ENCODE measurements around the gene CENPF.

The CENPF gene

DNA sequence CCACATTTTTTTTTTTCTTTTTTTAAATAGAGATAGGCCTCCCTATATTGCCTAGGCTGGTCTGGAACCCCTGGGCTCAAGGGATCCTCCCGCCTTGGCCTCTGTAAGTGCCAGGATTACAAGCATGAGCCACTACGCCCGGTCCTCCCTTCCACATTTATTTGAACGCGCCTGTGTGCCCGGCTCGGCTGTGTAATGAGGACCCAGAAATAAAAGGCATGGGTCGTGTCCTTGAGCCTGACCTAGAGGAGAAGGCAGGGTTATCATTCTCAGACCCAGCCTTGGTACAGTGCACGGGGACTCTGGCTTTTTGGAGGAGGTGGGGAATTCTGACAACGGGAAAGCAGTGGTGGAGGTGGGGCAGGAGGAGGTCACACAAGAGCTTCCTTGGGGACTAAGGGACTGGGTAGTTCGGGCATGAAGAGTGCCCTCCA lies 841 bp downstream of the CENPF start:
- no peak for TF ChIP-seq EGR1 (IDR thresholded peaks at IDR 0.05)
- TF ChIP-seq, protein P1, sequence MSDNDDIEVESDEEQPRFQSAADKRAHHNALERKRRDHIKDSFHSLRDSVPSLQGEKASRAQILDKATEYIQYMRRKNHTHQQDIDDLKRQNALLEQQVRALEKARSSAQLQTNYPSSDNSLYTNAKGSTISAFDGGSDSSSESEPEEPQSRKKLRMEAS (IDR thresholded peaks at IDR 0.05): no peak
- TF ChIP-seq, protein P2, sequence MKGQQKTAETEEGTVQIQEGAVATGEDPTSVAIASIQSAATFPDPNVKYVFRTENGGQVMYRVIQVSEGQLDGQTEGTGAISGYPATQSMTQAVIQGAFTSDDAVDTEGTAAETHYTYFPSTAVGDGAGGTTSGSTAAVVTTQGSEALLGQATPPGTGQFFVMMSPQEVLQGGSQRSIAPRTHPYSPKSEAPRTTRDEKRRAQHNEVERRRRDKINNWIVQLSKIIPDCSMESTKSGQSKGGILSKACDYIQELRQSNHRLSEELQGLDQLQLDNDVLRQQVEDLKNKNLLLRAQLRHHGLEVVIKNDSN (IDR thresholded peaks at IDR 0.05): no peak
- TF ChIP-seq TAF1 (IDR thresholded peaks at IDR 0.05; ENCODE audit: low read depth): no peak

DNA sequence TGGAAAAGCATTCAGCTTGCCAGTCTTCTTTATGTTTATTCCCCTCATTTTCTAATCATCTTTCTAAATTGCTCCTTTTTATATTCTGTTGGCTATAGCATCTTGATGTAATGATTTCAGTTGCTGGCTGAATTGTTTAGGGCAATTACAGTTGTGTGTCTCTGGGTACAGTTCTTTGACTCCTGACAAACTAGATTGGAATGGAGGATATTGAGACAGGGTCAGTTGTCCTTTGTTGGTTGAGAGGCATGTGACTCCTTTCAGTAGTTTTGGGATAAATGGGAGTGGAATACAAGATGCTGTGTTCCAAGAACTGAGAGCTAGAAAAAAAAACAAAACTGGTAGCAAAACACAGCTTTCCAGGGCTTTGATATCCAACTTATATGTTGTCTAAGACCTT lies 1.5 kb downstream of the CENPF start:
- TF ChIP-seq, protein P2 (IDR thresholded peaks at IDR 0.05): no peak
- TF ChIP-seq ZBTB7A (IDR thresholded peaks at IDR 0.05; ENCODE audit: low read depth) (no peak), TAF1 (IDR thresholded peaks at IDR 0.05; ENCODE audit: low read depth) (no peak), FOXM1 (IDR thresholded peaks at IDR 0.05; ENCODE audit: borderline replicate concordance, low read depth) (no peak), EP300 (IDR thresholded peaks at IDR 0.05; ENCODE audit: borderline replicate concordance) (no peak)

DNA sequence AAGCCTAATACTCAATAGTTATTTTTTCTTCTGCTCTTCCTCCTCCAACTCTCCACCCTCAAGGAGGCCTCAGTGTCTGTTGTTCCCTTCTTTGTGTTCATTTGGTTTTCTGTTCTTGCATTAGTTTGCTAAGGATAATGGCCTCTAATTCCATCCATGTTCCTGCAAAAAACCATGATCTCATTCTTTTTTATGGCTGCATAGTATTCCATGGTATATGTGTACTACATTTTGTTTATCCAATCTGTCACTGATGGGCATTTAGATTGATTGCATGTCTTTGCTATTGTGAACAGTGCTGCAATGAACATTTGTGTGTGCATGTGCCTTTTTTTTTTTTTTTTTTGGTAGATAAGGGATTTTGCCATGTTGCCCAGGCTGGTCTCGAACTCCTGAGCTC lies 6.7 kb downstream of the CENPF start:
- TF ChIP-seq FOXM1 (IDR thresholded peaks at IDR 0.05; ENCODE audit: borderline replicate concordance, low read depth): no peak
- no peak for TF ChIP-seq ZBTB7A (IDR thresholded peaks at IDR 0.05; ENCODE audit: low read depth)
- no peak for TF ChIP-seq CEBPB (IDR thresholded peaks at IDR 0.05)
- TF ChIP-seq YY1 (IDR thresholded peaks at IDR 0.05; ENCODE audit: low read depth): no peak
- no peak for TF ChIP-seq EGR1 (IDR thresholded peaks at IDR 0.05)
- TF ChIP-seq, protein P2 (IDR thresholded peaks at IDR 0.05): no peak
- no peak for TF ChIP-seq RAD21 (IDR thresholded peaks at IDR 0.05; ENCODE audit: low read depth)
- no peak for TF ChIP-seq CREB1 (IDR thresholded peaks at IDR 0.05; ENCODE audit: low read depth)
- TF ChIP-seq EP300 (IDR thresholded peaks at IDR 0.05; ENCODE audit: borderline replicate concordance): no peak
- TF ChIP-seq, protein P3, sequence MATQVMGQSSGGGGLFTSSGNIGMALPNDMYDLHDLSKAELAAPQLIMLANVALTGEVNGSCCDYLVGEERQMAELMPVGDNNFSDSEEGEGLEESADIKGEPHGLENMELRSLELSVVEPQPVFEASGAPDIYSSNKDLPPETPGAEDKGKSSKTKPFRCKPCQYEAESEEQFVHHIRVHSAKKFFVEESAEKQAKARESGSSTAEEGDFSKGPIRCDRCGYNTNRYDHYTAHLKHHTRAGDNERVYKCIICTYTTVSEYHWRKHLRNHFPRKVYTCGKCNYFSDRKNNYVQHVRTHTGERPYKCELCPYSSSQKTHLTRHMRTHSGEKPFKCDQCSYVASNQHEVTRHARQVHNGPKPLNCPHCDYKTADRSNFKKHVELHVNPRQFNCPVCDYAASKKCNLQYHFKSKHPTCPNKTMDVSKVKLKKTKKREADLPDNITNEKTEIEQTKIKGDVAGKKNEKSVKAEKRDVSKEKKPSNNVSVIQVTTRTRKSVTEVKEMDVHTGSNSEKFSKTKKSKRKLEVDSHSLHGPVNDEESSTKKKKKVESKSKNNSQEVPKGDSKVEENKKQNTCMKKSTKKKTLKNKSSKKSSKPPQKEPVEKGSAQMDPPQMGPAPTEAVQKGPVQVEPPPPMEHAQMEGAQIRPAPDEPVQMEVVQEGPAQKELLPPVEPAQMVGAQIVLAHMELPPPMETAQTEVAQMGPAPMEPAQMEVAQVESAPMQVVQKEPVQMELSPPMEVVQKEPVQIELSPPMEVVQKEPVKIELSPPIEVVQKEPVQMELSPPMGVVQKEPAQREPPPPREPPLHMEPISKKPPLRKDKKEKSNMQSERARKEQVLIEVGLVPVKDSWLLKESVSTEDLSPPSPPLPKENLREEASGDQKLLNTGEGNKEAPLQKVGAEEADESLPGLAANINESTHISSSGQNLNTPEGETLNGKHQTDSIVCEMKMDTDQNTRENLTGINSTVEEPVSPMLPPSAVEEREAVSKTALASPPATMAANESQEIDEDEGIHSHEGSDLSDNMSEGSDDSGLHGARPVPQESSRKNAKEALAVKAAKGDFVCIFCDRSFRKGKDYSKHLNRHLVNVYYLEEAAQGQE (IDR thresholded peaks at IDR 0.05; ENCODE audit: low read depth): no peak
- no peak for TF ChIP-seq TEAD4 (IDR thresholded peaks at IDR 0.05)
- TF ChIP-seq TAF1 (IDR thresholded peaks at IDR 0.05; ENCODE audit: low read depth): no peak
- TF ChIP-seq NFIC (IDR thresholded peaks at IDR 0.05): no peak
- no peak for TF ChIP-seq TCF12 (IDR thresholded peaks at IDR 0.05; ENCODE audit: low read depth)
- TF ChIP-seq, protein P1 (IDR thresholded peaks at IDR 0.05): no peak

DNA sequence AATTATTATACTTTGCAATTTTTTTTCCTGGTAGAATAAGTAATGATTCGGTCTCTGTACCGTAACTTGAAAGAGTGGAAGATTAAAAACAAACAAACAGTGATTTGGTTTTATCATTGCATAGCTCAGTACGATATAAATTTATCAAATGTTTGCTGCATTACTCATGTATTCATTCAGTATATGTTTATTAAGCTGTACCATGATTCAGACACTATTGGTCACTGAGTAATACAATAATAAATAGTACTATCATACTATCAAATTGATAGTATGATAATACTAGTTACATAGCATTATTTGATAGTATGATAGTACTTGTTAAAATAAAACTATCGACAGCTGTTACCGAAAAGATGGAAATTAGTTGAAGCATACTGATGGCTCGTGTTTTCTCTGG lies 12.1 kb downstream of the CENPF start:
- TF ChIP-seq TAF1 (IDR thresholded peaks at IDR 0.05; ENCODE audit: low read depth) (no peak), RAD21 (IDR thresholded peaks at IDR 0.05; ENCODE audit: low read depth) (no peak), CREB1 (IDR thresholded peaks at IDR 0.05; ENCODE audit: low read depth) (no peak), EGR1 (IDR thresholded peaks at IDR 0.05) (no peak), FOXM1 (IDR thresholded peaks at IDR 0.05; ENCODE audit: borderline replicate concordance, low read depth) (no peak), EP300 (IDR thresholded peaks at IDR 0.05; ENCODE audit: borderline replicate concordance) (no peak), CEBPB (IDR thresholded peaks at IDR 0.05) (no peak), ZBTB7A (IDR thresholded peaks at IDR 0.05; ENCODE audit: low read depth) (no peak), NFIC (IDR thresholded peaks at IDR 0.05) (no peak), TEAD4 (IDR thresholded peaks at IDR 0.05) (no peak), TCF12 (IDR thresholded peaks at IDR 0.05; ENCODE audit: low read depth) (no peak), YY1 (IDR thresholded peaks at IDR 0.05; ENCODE audit: low read depth) (no peak)
- TF ChIP-seq, protein P1 (IDR thresholded peaks at IDR 0.05): no peak
- TF ChIP-seq, protein P2 (IDR thresholded peaks at IDR 0.05): no peak
- TF ChIP-seq, protein P3 (IDR thresholded peaks at IDR 0.05; ENCODE audit: low read depth): no peak

DNA sequence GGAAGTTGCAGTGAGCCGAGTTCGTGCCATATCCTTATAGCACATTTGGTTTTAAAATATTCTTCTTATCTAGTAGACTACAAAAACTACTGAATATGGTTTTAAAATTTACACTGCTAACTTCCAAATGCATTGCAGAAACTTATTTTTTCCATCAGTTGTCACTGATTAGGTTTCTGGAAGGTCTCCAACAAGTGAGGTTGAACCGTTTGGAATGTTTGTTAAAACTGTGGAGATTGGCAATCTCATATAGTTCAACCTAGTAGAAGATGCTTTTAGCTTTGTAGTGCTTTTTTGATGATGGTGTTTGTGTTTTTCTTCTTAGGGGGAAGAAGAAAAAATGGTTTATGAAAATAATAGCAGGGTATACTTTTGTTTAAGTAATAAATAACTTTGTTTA lies 12.9 kb downstream of the CENPF start:
- TF ChIP-seq, protein P2 (IDR thresholded peaks at IDR 0.05): no peak
- no peak for TF ChIP-seq EGR1 (IDR thresholded peaks at IDR 0.05)
- no peak for TF ChIP-seq EP300 (IDR thresholded peaks at IDR 0.05; ENCODE audit: borderline replicate concordance)

Measured in Ishikawa (cell line).